ENCODE data around the gene VOPP1.
A peak's percentile ranks its signal among the peaks of the same experiment; 100 is the strongest.
"Not testable (repeated sequence)": the region's sequence is repeated elsewhere in the genome, so short reads cannot be mapped to it uniquely, and the experiment has no call there.

Gene VOPP1, protein sequence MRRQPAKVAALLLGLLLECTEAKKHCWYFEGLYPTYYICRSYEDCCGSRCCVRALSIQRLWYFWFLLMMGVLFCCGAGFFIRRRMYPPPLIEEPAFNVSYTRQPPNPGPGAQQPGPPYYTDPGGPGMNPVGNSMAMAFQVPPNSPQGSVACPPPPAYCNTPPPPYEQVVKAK

DNA sequence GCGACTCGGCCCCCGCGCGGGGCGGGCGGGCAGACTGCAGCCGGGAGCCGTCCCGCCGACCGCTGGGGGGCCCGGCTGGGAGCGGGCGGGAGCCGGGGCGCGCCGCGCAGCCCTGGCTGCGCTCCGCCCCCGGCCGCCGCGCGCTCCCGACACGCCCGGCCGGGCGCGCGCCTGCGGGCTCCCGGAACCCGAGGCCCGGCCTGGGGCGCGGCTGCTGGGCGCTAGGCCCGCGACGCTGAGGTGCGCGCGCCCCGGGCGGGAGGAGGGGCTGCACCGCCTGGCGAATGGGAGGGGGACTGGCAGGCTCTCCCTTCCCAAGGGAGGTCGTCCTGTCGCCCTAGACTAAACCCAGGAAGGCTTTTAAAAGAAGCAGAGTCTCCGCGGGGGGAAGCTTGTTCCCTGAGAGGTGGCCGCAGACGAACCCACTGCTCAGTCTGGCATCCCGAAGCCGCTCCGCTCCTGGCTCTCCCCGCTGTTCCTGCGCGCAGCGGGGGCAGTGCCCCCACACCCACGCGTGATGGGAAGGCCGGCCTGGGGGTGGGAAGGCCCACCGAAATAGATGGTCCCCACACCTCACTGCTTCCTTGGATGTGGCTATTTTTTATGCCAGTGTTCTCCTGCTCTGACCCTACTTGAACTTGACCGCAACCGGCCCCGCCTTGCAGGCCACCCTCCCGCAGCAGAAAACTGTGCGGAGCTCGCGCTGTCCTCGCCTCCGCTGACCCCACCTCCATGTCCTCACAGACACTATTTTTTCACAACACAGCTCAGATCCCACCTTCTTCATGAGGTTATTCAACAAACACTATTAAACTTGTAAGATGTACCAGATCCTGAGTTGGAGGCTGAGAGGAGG is at the start of gene VOPP1:
TSS of gene VOPP1 (minus strand) at position 125 of the 856 bp plus-strand sequence. CDS start 178 bp downstream, outside the sequence.
- ATAC-seq, result peak; percentile 24 to 36

DNA sequence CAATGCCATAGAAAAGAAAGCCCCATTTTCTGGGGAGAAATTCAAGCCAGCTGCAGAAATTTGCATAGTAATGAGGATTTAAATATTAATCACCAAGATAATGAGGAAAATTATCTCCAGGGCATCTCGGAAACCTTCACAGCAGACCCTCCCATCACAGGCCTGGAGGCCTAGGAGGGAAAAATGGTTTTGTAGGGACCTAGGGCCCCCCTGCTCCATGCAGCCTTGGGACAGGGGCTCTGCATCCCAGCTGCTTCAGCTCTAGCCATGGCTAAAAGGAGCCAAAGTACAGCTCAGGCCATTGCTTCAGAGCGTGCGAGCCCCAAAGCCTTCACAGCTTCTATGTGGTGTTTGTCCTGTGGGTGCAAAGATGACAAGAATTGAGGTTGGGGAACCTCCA is 46.6 kb upstream of the VOPP1 start:
- ATAC-seq, result no peak

DNA sequence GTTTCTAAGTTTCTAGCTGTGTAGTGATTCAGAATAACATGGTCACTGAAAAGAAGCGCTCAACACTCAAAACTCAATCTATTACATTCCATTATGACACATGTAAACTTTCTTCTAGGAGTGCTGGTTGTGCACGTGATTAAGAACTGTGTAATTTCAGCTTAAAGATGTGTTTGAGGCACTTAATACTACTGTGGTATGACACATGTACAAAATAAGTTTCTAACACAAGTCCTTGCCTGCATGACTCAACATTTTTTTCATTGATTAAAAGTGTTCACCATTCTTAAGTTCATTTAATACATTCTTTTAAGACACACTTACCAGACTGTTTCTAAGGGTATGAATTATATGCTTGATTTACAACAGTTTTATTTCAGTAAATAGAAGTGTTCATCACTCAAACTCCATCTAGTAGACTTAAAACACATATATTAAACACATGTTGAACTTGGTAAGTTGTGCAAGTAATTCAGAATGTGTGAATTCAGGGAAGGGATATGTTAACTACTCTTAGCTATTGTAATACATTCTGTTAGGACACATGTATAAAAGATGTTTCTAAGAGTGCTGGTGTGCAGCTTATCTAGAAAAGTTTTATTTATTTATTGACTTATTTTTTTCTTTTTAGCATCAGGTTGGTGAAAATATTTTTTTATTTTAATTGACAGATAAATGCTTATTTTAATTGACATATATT is 42.2 kb upstream of the VOPP1 start:
- ATAC-seq, result not testable (repeated sequence)

DNA sequence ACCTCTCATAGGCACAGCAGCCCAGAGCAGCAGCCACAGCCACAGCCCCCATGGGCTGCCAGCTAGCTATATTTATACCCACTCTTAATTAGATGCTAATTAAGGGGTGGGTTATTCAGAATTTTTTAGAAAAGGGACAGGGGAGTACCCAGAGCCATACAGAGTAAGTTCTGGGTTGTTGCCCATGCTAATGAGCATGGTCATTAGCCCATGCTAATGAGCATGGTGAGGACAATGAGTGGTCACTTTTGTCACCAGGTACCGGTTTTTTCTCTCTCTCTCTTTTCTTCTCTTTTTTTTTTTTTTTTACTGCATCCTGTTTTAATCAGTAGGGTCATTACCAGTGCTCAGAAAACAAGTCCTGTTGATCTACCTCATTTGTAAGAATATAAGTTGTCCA is 37.4 kb upstream of the VOPP1 start:
- not testable (repeated sequence) for ATAC-seq

DNA sequence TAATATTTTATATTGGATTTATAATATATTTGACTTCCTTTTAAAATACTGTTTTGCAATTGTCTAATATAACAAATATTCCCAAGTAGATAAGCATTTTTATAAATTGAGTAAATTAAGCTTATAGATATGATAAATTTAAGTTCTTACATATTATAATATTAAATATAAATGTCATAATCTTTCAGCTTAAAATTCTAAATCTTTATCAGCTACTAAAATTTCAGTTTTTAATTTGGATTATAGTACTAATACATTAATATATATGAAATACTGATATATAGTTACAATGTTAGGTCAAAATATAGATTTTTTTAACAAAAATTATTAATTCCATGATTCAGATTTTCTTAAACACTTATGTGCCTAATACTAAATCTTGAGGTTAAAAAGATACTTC is 33.4 kb upstream of the VOPP1 start:
- not testable (repeated sequence) for ATAC-seq

DNA sequence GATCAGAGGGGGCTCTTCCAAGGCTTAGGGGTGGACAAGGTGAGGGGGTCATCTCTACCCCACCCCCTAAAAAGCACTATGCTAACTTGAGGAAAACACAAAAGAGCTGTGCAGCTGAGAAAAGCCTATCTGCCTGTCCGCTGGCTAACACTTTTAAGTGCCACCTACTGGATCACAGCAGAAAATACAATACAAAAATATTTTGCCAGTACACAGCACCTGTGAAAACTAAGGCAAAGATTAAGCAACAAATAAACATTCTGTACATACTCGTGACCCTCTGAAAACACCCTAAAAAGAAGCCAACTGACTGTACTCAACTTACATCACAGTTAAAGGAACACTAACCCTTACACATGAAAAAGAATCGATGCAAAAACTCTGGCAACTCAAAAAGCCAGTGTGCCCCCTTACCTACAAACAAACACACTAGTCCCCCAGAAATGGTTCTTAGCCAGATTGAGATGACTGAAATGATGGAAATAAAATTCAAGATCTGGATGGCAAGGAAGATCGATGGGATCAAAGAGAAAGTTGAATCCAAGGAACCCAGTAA is 25.7 kb upstream of the VOPP1 start:
- not testable (repeated sequence) for ATAC-seq

DNA sequence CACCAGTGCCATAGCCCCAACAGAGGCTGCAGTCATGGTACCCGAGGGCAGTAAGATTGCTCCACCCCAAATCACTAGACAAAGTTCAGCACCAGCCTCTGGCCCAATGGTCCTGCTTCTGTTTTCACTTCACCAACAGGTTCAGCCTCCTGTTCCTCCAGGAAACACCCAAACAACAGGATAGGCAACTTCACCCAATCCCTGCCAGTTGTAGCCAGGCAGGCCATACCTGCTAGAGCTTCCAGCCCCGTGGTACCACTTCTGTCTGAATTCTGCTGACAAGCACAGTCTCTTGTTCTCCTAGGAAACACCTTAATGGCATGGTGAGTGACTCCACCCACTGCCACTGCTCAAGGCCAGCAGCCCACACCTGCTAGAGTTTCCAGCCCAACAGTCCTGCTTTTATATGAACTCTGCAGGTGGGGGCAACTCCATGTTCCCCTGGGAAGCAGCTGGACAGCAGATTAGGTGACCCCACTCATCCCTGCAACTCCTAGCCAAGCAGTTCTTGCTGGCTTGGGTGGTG is 25.0 kb upstream of the VOPP1 start:
- ATAC-seq, result peak in 1 of 2 donors; percentile 10

DNA sequence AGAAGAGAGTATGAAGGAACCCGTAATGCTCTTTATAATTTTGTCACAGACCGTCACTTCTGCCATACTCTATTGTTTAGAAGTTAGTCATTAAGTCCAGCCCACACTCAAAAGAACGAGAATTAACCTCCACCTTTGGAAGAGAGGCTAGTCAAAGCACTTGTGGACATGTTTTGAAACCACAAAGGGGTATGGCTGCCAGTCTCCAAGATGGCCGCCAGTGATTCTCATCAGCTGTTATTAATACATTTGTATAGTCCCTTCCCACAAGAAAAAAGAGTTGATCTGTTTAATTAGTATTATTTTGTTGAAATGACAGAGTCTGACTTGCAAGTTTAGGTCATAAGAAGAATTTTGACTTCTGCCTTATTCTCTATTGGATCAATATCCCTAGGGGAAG is 23.2 kb upstream of the VOPP1 start:
- ATAC-seq, result no peak

DNA sequence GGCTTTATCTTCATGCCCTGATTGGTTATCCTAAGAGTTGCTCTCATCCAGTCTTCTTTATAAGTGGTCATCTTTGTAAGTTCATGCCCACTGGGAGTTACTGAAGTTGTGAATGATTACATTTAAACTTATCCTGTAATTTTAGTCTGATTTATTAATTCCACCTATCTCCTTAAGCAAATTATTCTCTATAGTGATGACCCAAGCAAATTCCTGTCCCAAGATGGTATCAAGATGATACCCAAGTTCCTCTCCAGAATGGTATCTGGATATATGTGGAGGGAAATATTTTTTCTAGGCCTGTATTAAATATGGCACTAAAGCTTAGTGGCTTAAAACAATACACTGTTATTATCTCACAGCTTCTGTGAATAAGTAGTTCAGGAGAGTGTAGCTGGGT is 22.6 kb upstream of the VOPP1 start:
- ATAC-seq, result no peak

DNA sequence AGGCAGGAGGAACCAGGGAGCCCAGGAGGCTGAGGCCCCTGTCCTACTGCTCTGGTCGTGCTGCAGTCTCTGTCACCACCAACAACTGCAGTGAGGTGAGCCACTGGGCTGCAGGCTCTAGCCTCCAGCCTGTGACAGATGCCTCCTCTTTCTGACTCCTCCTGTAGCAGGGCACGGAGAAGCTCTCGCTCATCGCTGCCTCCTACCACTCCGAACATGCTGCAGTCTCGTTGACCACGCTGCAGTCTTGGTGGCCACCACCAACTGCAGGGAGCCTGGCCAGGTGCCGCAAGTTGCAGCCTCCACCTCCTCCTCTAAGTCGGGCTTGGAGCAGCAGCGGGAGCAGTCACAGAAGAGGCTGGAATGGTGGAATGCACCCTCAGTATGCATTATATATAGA is 22.1 kb upstream of the VOPP1 start:
- no peak for ATAC-seq

DNA sequence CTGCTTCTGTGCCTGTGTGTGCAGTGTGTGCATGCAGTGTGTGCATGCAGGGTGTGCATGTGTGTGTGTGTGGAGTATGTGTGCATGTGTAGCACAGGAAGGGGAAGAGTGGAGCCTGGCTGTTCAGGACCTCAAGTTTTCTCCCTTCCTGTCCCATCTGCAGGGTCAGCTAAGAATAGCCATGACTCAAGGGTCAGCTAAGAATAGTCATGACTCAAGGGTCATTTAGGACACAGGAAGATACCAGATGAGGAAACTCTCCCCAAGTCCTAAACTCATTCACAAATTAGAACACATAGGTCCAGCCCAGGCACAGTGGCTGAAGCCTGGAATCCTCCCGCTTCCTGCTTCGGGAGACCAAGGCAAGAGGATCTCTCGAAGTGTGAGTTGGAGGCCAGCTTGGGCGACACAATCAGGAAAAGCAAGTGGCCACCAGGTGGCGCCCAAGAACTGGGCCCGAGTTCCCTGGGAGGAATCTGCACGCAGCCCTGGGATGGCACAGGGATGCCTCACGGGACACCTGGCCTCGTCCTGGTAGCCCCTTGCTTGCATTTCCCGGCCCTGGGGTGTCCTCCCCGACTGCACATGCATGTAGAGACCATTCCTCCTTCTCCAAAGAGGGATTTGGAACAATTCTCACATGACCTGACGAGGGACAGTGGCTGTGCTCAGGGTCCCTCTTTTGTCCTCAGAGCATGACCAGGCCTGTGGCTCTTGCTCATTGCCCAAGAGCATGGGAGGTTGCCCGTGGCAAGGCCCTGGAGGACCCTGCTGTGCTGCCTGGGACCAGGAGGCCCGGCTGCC is 21.4 kb upstream of the VOPP1 start:
- ATAC-seq, result peak; percentile 61 to 62

DNA sequence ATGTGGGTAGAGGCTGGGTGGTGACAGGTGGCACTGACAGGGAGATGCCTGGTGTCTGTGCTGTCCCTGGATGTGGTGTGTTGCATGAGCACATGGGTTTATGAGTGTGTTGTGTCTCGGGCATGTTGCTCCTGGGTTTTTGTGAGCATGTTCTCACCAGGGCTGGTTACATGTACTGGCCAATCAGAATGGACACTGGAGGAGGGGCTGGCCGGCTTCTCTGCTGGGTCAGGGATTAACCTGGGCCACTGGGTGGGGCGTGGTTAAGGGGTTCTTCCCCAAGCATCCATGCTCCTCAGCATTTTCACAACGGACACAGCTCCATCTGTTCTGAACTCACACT is 20.8 kb upstream of the VOPP1 start:
- no peak for ATAC-seq

DNA sequence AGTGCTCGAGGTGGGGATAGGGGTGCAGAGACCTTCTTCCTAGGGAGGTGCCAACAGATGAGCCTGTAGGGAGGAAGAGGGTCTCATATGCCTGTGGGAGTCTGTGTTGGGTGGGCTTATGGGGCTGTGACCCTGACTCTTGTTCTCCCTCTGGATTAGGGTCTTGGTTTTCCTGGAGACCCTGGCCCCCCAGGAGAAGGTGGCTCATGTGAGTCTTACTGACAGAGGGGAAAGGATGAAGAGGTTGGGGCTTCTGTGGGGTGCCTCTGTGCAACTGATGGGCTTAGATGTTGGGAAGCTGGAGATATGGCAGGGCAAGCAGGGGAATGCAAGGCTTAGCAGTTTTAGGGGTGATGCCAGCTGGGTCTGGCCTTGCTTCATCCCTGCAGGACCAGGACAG is 20.2 kb upstream of the VOPP1 start:
- ATAC-seq, result no peak

DNA sequence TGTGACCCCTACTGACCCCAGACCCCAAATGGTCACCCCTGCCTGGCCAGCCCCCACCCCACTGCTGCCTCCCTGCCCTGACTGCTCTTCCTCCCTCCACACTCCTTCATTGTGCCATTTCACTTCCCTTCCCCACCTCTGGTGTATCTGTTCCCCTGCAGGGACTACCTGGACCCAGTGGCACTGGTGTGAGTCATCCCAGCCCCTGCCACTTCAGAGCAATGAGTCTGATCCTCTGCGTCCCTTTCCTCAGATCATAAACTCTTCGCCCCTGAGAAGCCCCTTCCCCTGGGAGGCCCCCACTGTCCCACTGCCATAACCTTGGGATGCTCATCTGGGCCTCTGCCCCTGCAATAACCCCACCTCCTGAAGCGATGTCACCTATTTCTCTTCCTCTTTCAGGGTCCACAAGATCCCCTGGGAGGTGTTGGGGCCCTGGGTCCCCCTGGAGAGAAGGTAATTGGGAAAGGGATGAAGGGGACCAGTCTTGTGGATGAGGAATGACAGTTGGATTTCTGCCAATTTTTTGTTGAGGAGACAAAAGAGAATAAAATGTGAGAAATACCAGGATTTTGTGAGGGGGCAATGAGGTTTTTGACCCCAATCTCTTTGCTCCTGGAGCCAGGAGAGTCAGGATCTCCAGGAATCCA is 19.1 kb upstream of the VOPP1 start:
- no peak for ATAC-seq

DNA sequence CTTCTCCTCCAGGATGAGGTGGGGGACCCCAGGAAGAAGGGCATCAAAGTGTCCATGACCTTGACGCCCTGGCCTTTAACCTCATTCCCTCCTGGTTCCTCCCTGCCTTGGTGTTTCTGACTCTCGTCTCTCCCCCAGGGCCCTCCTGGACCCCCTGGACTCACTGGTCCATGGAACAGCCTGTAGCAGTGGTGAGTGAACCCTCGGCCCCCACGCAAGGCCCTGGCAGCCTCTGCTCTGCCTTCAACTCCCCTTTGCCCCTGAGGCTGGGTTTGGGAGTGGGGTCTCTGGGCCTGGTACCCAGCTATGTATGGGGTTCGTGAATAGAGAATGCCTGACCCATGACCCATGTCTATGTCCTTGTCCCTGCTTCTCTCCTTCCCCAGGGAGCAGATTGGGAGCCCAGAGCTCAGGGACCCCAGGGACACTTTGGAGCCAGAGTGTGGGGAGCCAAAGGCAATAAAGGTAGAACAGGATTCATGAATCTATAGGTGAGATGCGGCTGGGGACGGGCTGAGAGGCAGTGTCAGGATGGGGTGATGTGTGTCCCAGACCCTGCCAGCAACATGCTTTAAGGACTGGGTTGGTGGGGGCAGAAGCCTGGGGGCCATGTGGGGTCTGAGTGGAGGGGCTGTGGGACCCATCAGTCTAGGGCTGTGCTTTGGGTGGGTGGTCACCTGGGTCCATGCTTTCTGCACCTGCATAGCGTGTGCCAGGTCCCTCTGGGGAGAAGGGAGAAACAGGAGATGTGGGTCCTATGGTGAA is 18.4 kb upstream of the VOPP1 start:
- ATAC-seq, result no peak

DNA sequence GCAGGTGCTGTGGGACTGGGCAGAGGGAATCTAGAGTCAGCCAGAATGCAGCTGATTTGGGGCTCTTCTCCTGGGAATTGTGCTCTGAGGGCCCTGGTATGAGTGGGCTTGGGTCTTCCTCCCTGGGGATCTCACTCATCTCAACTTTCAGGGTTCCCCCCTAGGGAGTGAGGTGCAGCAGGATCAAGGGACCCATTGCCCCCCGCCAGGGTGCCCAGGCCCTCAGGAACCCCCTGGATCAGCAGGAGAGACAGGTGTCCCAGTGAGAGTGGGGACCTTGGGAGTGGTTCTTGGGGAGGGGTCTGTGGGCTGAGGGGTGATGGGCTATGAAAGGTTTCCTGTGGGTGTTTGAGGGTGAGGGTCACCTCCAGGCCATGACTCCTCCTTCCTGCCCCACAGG is 17.6 kb upstream of the VOPP1 start:
- no peak for ATAC-seq

DNA sequence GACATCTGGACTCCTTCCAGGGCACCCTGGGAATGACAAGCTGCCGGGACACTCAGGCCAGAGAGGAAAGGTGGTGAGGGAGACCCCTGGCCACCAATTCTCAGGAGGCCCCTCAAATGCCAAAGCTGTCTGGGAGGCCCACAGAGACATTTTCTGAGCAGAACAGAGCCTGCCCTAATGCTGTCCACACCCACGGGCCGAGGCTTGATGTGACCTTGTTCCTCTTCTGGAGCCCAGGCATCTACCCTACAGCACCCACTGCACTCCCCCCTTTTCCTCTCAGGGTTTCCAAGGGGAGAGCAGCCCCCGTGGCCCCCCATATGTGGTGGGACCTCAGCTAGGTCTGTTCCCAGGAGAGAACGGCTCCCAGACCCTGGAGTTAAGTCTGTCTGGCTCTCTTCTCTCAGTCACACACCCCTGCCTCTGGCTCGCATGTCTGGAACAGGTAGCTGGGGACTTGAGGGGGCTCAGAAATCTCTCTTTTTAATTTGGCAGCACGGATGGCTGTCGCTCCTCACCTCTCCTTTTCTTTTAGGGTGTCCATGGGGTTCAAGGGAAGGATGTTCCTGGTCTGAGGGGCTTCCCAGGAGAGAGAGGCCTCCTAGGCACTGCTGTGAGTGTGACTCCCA is 16.8 kb upstream of the VOPP1 start:
- no peak for ATAC-seq

DNA sequence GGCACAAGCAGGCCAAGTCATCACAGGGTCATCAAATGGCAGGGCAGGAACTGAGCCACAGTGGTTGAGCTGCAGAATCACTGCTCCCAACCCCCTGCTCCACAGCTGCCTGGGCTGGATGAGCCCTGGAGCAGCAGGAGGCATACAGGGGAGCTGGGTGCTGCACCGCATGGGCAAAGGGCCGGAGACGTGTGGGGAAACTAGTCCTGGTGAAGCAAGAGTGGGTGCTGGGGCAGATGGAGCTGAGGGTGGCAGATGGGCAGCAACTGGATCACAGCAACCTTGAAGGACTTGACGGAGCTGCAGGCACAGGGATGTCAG is 16.0 kb upstream of the VOPP1 start:
- no peak for ATAC-seq

DNA sequence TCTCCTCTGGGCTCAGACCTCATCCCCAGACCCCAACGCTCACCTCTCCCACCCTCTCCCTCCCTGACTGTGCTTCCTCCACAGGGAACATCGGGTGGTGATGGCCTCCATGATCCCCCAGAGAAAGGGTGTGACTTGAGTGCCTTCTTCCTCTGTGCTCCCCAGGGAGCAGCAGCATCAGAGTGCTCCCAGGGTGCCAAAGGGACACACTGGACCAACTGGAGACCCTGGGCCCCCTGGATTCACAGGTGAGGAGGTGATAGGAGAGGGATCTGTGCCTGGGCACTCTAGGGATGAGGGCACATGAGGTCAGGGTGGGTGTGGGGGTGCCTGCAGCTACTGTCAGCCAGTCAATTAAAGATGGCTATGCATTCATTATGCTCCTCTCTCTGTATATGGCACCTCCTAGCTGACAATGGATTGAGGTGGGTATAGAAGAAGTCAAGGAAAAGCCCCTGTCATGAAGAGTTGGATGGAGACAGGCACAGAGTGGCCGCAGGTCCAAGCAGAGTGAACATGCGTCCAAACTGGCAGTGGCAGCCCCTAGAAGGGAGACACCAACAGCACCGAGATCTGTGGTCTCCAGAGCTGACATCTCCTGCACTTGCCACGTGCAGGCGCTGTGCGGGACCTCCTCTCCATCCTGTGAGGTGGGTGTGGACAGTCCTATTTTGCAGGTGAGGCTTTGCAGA is 15.5 kb upstream of the VOPP1 start:
- ATAC-seq, result no peak

DNA sequence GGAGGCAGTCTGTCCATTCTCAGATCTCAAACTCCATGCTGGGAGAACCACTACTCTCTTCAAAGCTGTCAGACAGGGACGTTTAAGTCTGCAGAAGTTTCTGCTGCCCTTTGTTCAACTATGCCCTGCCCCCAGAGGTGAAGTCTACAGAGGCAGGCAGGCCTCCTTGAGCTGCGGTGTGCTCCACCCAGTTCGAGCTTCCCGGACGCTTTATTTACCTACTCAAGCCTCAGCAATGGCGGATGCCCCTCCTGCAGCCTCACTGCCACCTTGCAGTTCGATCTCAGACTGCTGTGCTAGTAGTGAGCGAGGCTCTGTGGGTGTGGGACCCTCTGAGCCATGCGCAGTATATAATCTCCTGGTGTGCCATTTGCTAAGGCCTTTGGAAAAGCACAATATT is 10.4 kb upstream of the VOPP1 start:
- not testable (repeated sequence) for ATAC-seq
